Stimulated activated CD4-positive, alpha-beta T cell treated with anti-CD3 and anti-CD28 coated beads, Interleukin-1b, Interleukin-23, amount 100 ng/mL, for 24 hours (primary cell): ENCODE measurements around the gene ANKLE2.
"Not testable (repeated sequence)": the region's sequence is repeated elsewhere in the genome, so short reads cannot be mapped to it uniquely, and the experiment has no call there.

Experiments used
- DNase-seq, 4 experiments: peaks; one replicate each; pipeline ENCODE4 v3.0.0-alpha.2; 2020; ENCODE audit warnings: low read depth in 4 of 4, low spot score in 1 of 4

ANKLE2 gene

DNA sequence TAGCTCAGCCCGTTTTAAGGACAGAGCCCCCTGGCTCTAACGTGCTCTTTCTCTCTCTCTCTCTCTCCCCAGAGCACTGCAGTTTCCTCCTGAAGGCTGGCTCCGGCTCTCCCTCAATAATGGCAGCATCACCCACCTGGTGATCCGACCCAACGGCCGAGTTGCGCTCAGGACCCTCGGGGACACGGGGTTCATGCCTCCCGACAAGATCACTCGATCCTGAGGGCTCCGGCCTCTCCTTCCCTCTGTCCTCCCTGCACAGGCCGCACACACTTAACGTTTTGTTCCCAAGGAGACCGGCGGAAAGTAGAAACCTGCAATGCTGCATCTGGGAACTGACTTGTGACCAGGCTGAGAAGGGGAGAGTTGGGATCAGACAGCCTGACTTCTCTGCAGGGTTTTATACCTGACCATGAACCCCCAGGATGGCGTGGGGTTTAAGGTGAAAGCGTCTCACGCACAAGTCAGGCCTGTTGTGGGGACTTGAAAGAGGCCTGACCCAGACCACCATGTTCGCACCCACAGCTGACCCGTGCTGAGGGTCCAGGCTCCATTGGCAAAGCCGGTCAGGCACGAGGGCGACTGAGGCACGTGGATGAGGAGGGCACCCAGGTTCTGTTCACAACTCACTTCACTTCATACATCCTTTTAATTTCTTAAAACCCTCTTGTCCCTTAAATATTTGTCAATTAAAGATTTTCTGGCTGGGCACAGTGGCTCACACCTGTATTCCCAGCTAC lies 40.9 kb downstream of the ANKLE2 start:
- DNase-seq: no peak

DNA sequence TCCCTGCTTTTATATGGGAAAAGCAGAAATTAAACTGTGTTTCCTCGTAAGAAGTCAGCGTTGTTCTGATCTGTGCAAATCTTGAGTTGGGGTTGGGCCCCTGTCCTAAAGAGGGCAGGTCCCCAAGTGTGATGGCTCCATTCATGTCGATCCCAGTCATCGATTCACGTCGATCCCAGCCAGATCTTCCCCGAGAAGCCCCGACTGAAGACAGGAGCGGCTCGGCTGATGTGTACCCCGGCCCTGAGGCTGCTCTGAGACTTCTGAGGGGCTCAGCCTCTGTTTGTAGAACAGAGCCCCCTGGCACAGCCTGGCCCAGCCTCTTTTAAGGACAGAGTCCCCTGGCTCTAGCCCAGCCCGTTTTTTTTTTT lies 41.7 kb downstream of the ANKLE2 start:
- no peak for DNase-seq

DNA sequence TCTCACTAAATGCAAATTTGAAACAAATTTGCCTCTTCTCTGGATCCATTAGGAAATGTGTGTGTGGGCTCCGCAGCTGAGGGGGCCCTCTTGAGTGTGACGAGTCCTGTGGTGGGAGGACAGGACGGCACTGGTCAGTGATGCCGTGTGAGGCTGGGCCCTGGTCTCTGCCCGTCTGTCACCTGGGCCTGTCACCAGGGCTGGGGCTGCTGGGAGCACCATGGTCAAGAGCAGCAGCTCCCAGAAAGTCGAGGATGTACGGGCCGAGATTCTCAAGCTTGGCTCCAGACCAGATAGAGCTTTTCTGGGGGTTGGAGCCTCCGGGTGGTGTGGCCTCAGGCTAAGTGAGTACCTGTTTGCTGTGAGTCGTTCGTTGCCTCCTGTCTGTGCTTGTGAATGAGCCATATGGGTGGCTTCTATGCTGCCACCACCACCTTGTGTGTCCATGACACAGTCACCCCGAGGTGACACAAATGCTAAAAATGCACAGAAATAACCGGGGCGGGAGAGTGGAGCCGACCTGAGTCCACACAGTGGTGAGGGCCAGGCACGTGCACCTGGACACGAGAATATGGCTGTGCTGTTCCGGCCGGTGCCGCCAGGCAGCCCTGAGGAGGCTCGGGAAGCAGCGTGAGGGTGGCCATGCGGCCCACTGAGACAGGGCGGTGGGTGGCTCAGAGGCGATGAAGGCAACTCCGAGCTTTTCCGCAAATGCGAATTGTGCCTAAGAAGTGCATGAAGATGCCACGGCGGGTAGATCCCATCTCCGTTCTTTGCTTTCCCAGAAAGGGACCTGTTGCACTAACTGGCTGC lies 42.3 kb downstream of the ANKLE2 start:
- DNase-seq: no peak

DNA sequence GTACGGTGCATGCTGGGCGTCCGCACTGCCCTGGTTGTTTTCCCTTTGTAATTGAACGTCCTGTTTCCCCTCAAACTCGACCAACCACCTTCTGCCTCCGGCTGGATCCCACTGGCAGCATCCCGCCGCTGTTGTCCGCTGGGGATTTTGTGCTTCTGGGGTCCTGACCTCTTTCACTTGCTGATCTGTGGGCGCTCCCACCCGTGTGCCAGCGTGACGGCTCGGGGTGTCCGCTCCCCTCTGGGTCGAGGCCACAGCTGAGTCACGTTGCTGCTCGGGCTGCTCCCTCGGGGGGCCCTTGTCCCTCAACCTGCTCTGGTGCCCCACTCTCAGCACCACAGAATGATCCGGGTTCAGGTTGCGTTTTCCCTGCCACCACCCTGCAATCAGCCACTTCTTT lies 43.0 kb downstream of the ANKLE2 start:
- no peak for DNase-seq

DNA sequence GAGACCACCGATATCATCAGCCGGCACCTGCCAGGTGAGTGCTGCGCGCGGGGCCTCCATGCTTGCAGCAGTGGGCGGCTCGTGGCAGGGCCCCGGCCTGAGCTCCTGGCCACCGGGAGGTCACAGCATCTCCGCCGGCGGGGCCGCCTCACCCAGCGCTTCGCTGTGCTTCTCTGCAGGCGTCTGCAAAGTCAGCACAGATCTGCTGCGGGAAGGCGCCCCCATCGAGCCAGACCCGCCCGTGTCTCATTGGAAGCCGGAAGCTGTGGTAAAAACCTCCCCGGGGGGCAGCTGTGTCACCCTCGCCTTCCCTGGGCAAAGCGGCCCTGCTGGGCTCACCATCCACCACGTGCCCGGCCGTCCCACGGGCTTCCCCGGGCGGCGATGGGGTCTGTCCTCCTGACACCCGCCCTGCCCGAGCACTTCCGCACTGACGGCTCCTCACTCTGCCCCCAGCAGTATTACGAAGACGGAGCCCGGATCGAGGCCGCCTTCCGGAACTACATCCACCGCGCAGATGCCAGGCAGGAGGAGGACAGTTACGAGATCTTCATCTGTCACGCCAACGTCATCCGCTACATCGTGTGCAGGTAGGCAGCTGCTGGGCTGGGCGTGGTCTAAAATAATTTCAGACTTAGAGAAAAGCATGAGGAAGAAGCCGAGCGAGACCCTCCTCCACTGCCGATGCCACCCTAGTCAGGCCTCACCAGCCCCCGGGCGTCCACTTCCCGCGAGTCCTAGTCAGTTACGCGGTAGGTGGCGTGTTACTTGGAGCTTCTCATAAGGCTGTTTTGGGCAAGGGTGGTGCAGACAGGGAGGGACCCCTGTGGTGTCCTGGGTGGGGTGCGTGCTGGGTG lies 43.9 kb downstream of the ANKLE2 start:
- no peak for DNase-seq

DNA sequence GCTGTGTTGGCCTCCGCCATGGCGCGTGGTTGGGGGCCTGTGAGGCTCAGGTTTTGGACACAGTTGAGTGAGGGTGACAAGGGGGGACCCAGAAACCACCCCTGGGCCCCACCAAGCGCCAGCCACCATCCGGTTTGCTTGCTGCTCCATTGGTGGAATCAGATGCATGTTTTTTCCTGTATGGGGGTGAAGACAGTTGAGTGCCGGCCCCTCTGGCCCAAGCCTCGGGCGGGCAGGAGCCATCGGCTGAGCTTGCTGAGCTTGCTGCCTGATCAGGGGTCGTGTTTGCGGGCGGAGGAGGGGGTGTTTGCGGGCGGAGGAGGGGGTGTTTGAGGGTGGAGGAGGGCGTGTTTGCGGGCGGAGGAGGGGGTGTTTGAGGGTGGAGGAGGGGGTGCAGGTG lies 44.6 kb downstream of the ANKLE2 start:
- no peak for DNase-seq

DNA sequence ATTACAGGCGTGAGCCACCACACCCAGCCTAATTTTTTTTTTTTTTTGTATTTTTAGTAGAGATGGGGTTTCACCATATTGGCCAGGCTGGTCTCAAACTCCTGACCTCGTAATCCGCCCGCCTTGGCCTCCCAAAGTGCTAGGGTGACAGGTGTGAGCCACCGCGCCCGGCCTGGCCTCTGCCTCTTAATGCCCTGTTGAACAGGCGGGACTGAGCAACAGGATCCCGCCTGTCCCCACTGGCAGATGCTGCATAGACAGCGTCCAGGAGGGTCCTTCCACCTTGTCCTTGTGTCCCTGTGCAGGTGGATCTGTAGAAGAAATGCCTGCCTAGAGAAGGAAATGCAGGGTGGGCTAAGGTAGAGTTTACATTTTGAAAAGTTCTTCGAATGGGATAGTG lies 45.3 kb downstream of the ANKLE2 start:
- DNase-seq: no peak

DNA sequence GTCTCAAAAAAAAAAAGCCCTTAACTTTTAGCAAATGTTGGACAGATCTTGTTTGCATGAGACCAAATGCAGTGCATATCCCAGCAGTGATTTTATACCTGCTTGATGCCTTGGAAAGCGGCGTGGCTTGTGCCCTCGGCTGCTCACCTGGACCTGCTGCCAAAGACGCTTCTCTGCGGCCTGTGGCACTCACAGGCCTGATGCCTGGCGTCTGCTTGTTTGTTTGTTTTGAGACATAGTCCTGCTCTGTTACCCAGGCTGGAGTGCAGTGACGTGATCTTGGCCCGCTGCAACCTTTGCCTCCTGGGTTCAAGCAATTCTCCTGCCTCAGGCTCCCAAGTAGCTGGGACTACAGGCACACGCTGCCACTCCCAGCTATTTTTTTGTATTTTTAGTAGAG lies 45.8 kb downstream of the ANKLE2 start:
- no peak for DNase-seq

DNA sequence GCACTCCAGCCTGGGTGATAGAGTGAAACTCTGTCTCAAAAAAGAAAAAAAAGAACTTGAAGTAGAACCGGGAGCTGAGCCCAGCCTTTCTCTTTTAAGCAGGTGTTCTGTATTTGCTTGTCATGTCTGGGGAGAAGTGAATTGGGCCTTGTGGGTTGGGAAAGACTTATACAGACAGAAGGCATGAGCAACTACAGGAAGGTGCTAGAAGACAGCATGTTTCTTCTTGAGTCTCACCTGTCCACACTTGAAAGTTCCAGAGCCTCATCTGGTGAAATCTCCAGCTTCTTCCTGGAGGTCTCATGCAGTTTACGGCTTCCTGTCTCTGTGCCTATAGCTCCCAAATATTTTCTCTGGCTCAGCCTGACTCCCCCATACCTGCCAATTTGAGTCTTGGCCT lies 48.5 kb downstream of the ANKLE2 start:
- DNase-seq: no peak

DNA sequence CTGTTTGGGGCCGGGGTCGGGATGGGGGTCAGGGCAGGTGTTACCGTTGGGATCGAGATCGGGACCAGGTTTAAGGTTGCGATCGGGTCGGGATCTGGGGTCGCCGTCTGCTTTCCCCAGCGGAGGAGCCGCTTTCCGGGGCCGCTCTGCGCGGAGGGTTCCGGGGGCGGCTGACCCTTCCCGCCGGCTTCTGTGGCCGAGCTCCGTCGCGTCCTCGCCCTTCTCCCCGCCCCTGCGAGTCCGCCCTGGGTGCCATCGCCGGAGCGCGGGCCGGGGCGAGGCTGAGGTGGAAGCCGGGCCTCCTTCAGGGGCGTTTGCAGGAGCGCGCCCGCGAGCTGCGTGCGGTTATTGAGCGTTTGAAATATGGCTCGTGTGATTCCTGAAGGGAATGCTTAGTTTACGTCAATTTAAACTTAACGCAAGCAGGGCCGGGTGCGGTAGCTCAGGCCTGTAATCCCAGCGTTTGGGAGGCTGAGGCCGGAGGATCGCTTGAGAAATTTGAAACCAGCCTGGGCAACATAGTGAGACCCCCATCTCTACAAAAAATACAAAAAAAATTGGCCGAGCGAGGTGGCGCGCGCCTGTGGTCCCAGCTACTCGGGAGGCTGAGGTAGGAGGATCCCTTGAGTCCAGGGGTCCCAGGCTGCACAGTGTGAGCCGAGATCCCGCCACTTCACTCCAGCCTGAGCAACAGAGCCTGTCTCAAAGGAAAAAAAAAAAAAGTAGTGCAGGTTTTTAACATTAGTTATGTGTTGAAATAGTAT lies 50.4 kb downstream of the ANKLE2 start:
- no peak for DNase-seq

DNA sequence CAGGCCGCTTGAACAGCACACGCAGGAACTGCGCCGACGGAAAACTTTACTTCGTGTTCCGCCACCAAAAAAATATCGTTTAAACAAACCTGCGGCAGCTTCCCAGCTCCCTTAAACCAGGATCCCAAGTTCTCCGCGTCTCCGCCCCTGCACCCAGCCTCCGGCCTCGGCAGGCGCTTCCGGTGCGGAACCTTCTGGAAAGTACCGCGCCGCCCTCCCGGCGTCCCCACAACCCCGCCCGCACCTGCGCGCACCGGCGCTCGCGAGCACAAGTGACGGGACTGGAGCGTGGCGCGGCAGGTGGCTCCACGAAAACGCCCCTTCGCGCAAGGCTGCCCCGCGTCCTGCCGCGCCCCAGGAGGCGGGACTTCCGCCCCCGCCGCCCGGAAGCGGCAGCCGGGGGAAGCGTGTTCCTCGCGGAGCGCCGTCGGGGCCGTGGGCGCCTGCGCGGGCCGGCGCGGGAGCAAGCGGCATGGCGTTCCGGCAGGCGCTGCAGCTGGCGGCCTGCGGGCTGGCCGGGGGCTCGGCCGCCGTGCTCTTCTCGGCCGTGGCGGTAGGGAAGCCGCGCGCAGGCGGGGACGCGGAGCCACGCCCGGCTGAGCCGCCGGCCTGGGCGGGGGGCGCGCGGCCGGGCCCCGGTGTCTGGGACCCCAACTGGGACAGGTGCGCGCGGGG lies 51.1 kb downstream of the ANKLE2 start, which contains the start of gene PGAM5:
Gene PGAM5 (plus strand): TSS at position 438 of the 675 bp plus-strand sequence. CDS start 35 bp downstream, at position 473.
- peak; percentile 54 to 80 (median 67) for DNase-seq

DNA sequence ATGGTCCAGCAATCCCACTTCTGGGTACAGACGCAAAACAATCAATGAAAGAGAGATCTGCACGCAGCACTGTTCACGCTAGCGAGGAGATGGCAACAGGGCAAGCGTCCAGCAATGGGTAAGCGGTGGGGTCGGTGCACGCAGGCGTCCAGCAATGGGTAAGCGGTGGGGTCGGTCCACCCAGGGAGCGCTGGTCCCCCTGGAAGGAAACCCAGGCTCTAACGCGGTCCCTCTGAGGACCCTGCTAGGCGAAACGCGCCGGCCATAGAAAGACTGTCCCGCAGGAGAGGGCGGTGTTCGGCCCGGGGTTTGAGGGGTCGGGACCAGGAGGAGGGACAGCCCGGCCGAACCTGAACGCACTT lies 51.6 kb downstream of the ANKLE2 start:
- no peak for DNase-seq

DNA sequence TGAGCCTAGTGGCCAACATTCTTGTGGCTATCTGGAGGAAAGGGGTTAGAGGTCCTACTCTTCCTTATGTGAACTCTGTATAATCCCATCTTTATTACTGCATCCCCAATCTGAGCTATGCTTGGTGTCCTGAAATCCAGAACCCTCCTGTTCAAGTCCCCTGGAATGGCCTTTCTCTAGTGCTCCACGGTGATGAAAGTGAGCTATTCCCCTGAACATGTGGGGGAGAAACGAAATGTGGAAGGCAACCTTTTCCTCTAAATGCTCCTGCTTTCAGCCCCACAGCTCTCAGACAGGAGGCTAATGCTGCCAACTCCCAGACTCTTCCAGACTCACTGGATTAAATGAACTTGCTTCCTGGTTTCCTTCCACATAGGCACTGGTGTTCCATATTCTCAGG lies 53.5 kb downstream of the ANKLE2 start:
- no peak for DNase-seq

DNA sequence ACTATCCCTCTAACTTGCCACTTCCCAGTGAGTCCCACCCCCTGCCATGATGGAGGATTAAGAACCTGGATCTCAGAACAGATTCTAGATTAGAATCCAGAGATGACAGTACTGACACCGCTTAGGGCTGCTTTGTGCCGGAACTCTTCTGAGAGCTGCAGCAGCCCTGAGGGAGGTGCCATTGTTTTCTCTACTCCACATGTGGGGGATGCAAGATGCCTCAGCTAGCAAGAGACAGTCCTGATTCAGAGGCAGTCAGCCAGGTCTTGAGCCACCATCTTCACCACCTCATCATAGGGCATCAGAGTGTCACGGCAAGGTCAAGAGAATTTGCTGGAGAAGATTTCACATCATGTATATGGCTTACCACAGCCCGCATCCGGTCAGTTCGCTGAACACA lies 54.4 kb downstream of the ANKLE2 start:
- DNase-seq: no peak

DNA sequence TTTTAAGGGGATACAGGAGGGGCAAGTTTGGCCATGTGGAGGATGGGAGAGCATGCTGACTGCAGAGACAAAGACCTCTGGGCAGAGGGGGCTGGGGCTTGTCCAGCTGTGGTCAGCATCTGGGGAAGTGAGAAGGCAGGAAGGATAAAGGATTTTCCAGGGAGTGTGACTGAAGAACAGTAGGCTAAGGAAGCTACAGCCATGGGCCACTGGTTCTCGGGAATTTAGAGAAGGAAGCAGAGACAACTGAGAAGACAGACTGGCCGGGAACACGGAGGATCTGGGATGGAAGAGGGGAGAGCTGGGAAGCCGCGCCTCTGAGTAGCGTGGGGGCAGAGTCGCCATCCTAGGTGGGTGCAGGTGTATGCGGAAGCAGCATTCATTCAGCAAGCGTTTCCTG lies 58.0 kb downstream of the ANKLE2 start:
- no peak for DNase-seq

DNA sequence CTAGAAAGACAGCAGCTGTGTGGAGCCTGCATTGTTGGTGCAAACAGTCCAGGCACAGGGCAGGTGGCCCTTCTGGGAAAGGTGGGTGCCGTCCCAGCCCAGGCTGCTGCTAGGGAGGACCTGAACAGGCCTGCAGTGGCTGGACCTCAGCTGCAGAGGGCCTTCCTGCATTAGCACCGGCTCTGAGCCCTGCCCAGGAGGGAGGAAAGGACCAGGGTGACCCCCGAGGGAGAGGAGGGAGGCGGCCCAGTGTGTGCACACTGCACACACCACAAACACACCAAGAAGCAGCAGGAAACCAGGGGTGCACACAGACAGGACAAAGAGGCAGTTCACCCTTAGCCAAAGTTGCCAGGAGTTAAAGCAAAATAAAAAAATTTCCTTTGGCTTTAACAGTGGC lies 59.0 kb downstream of the ANKLE2 start:
- no peak for DNase-seq

DNA sequence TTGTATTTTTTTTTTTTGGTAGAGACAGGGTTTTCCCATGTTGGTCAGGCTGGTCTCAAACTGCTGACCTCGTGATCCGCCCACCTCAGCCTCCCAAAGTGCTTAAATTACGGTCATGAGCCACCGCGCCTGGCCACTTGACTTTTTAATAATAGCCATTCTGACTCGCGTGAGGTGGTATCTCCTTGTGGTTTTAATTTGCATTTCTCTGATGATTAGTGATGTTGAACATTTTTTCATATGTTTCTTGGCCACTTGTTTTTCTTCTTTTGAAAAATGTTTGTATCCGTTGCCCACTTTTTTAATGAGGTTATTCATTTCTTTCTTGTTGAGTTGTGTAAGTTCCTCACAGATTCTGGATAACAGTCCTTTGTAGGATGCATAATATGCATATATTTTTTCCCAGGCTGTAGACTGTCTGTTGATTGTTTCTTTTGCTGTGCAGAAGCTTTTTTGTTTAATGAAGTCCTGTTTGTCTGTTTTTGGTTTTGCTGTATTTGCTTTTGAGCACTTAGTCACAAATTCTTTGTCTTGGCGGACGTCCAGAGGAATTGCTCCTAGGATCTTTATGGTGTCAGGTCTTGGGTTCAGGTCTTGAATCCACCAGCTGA lies 61.3 kb downstream of the ANKLE2 start:
- DNase-seq: no peak

DNA sequence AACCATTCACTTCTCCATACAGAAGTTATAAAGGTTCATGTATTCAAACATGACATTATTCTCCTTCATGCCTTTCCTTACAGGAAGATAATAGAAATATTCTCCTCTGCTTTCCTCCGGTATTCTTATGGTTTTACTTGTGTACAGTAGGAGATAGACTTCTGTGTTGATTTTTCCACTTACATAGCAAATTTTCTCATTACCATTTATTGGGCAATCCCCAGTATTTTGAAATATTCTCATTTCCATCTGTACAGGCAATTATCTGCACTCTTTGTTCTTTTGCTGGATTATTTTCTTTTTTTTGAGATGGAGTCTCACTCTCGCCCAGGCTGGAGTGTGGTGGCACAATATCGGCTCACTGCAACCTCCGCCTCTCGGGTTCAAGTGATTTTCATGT lies 63.3 kb downstream of the ANKLE2 start:
- no peak for DNase-seq

DNA sequence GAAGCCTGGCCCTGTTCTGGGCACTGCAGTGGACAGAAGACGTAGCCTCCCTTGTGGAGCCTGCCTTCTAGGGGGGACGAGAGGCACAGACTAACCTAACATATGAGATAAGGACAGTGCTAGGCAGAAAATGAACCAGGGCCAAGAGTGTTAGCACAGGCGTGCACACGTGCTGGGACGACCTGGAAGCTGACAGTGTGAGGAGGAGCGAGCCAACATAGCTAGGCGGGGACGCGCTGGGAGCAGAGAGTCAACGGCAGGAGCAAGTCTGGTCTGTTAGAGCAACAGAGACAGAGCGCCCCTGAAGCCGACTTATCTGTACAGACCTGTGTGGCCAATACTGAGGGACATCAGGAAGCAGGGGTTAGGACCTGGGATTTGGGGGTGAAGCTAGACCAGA lies 66.2 kb downstream of the ANKLE2 start:
- no peak for DNase-seq

DNA sequence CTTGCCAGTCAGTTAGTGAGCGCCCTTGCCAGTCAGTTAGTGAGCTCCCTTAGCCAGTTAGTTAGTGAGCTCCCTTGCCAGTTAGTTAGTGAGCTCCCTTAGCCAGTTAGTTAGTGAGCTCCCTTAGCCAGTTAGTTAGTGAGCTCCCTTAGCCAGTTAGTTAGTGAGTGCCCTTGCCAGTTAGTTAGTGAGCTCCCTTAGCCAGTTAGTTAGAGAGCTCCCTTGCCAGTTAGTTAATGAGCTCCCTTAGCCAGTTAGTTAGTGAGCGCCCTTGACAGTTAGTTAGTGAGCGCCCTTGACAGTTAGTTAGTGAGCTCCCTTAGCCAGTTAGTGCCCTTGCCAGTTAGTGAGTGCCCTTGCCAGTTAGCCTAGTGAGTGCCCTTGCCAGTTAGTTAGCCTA lies 66.7 kb downstream of the ANKLE2 start:
- not testable (repeated sequence) for DNase-seq
